Large intestine (tissue), 12 donors: ENCODE measurements around the gene PARL. TPM values are rescaled to one million over a fixed set of nuclear protein-coding genes. Genes with fewer than 3 reads are reported as not detected.

Source experiments
- DNase-seq, 2 donors: peaks; one replicate each; pipeline versions ENCODE4 v3.0.0 to v3.0.0-alpha.2; 2013
- H3K27ac ChIP-seq: one replicate; pipeline ENCODE4 v1.5.1; 2013; ENCODE audit warnings: low read length
- H3K27me3 ChIP-seq: 2 replicates; pipeline ENCODE4 v1.6.1; 2013; ENCODE audit warnings: low read length; ENCODE audit not compliant: control insufficient read depth, insufficient read depth
- H3K36me3 ChIP-seq: 2 replicates; pipeline ENCODE4 v1.6.1; 2013; ENCODE audit warnings: low read length; ENCODE audit not compliant: control insufficient read depth, insufficient read depth
- H3K4me1 ChIP-seq: one replicate; pipeline ENCODE4 v1.6.1; 2013; ENCODE audit warnings: low read length; ENCODE audit not compliant: control insufficient read depth, insufficient read depth
- H3K4me3 ChIP-seq: one replicate; pipeline ENCODE4 v1.5.1; 2013; ENCODE audit warnings: low read length
- H3K9me3 ChIP-seq: one replicate; pipeline ENCODE4 v1.6.1; 2013; ENCODE audit warnings: mild to moderate bottlenecking, low read depth, low read length, moderate library complexity; ENCODE audit not compliant: control insufficient read depth
- WGBS: methylation state at CpG from one replicate; pipeline ENCODE4 v1.1.5; 2013; ENCODE audit warnings: low lambda C conversion rate; ENCODE audit not compliant: insufficient coverage; 5-methylcytosine and 5-hydroxymethylcytosine counted together
- long read RNA-seq, 11 donors: transcript quantifications; one replicate each; lab custom pipeline, GENCODE V29; 2026
- polyA plus RNA-seq: library from polyadenylated mRNA; unstranded; fragments of 120-200 nt; gene quantifications from one replicate; pipeline ENCODE4 v1.2.1, GENCODE V29; 2013

PARL gene, protein sequence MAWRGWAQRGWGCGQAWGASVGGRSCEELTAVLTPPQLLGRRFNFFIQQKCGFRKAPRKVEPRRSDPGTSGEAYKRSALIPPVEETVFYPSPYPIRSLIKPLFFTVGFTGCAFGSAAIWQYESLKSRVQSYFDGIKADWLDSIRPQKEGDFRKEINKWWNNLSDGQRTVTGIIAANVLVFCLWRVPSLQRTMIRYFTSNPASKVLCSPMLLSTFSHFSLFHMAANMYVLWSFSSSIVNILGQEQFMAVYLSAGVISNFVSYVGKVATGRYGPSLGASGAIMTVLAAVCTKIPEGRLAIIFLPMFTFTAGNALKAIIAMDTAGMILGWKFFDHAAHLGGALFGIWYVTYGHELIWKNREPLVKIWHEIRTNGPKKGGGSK
- polyA plus RNA-seq, result 42.1 TPM
- long read RNA-seq, donor 1, partial matches to known transcripts, result 0 of 5 reads
- long read RNA-seq, donor 1, other reads (novel, unspliced or antisense), result 0 of 5 reads
- long read RNA-seq, donor 2, transcript PARL-202 (10 exons, 1,414 nt), result major isoform, 15 of 22 reads
- long read RNA-seq, donor 2, transcript PARL-201 (9 exons, 1,240 nt), result minor isoform, 5 of 22 reads
- long read RNA-seq, donor 2, partial matches to known transcripts, result 0 of 22 reads
- long read RNA-seq, donor 2, other reads (novel, unspliced or antisense), result 0 of 22 reads
- long read RNA-seq, donor 3, result 0 reads
- long read RNA-seq, donor 4, partial matches to known transcripts, result 0 of 5 reads
- long read RNA-seq, donor 4, other reads (novel, unspliced or antisense), result 0 of 5 reads
- long read RNA-seq, donor 5, transcript PARL-202 (10 exons, 1,414 nt), result major isoform, 10 of 14 reads
- long read RNA-seq, donor 5, partial matches to known transcripts, result 0 of 14 reads
- long read RNA-seq, donor 5, other reads (novel, unspliced or antisense), result 0 of 14 reads
- long read RNA-seq, donor 6, transcript PARL-202 (10 exons, 1,414 nt), result major isoform, 17 of 28 reads
- long read RNA-seq, donor 6, partial matches to known transcripts, result 6 of 28 reads
- long read RNA-seq, donor 6, other reads (novel, unspliced or antisense), result 0 of 28 reads
- long read RNA-seq, donor 7, partial matches to known transcripts, result 0 of 5 reads
- long read RNA-seq, donor 7, other reads (novel, unspliced or antisense), result 0 of 5 reads
- long read RNA-seq, donor 8, transcript PARL-202 (10 exons, 1,414 nt), result major isoform, 19 of 30 reads
- long read RNA-seq, donor 8, partial matches to known transcripts, result 6 of 30 reads
- long read RNA-seq, donor 8, other reads (novel, unspliced or antisense), result 0 of 30 reads
- long read RNA-seq, donor 9, transcript PARL-202 (10 exons, 1,414 nt), result major isoform, 10 of 14 reads
- long read RNA-seq, donor 9, partial matches to known transcripts, result 0 of 14 reads
- long read RNA-seq, donor 9, other reads (novel, unspliced or antisense), result 0 of 14 reads
- long read RNA-seq, donor 10, transcript PARL-201 (9 exons, 1,240 nt), result minor isoform, 5 of 23 reads
- long read RNA-seq, donor 10, transcript PARL-202 (10 exons, 1,414 nt), result major isoform, 17 of 23 reads
- long read RNA-seq, donor 10, partial matches to known transcripts, result 0 of 23 reads
- long read RNA-seq, donor 10, other reads (novel, unspliced or antisense), result 0 of 23 reads
- long read RNA-seq, donor 11, transcript PARL-202 (10 exons, 1,414 nt), result major isoform, 14 of 16 reads
- long read RNA-seq, donor 11, partial matches to known transcripts, result 0 of 16 reads
- long read RNA-seq, donor 11, other reads (novel, unspliced or antisense), result 0 of 16 reads

GRCh38 chr3:183884427-183885296 is at the start of gene PARL:
Gene PARL, minus strand, starts transcription at chr3:183884880. Its CDS starts 34 bp downstream, at chr3:183884846.
- Histone ChIP-seq H3K9me3 (no peaks in the 10 kb centered on the region), H3K27me3 (peaks cover 3% of the 10 kb centered on the region), H3K36me3 (no peaks in the 10 kb centered on the region), H3K4me1 (no peaks in the 10 kb centered on the region), H3K4me3 (peak within 1 kb of the TSS; percentile 90), H3K27ac (peak within 1 kb of the TSS; percentile 77)
- DNase-seq, result peak; percentile 93 to 94
- no CpG with 5 or more reads among the region's 63 CpGs for WGBS

- Histone ChIP-seq H3K4me1 (peaks cover 6% of the 10 kb centered on the region), H3K9me3 (no peaks in the 10 kb centered on the region), H3K27ac (no peak overlapping the region), H3K36me3 (peaks cover 17% of the 10 kb centered on the region), H3K27me3 (no peaks in the 10 kb centered on the region), H3K4me3 (no peak overlapping the region)
- no peak for DNase-seq
- WGBS, result 60% methylated on average over 1 of the region's 3 CpGs
Observed at GRCh38 chr3:183933160-183933559, 48.5 kb upstream of the PARL start.

DNA sequence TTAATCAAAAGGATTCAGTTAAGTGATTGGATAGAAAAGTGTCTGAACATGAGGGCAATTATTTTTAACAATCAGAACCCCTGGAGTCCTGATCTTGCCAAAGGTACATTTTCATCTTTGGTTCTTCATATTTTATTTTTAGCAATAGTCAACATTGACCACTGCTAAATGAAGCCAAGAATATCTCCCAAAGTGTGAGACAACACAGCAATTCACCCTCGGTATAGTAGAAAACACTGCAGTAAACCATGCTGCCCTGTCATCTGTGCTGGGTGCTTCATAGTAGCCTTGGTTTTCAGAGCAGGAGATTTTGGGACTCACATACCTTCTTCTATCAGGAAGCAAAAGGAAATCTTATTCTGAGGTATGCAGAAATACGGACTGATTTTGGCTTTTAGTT is 47.2 kb upstream of the PARL start:
- no peaks in the 10 kb centered on the region for H3K9me3 ChIP-seq
- DNase-seq, result no peak
- H3K4me3 ChIP-seq, result no peak overlapping the region
- peaks cover 6% of the 10 kb centered on the region for H3K4me1 ChIP-seq
- WGBS, result 86% methylated on average over 1 of the region's 2 CpGs
- no peaks in the 10 kb centered on the region for H3K27me3 ChIP-seq
- H3K27ac ChIP-seq, result no peak overlapping the region
- peaks cover 11% of the 10 kb centered on the region for H3K36me3 ChIP-seq

DNA sequence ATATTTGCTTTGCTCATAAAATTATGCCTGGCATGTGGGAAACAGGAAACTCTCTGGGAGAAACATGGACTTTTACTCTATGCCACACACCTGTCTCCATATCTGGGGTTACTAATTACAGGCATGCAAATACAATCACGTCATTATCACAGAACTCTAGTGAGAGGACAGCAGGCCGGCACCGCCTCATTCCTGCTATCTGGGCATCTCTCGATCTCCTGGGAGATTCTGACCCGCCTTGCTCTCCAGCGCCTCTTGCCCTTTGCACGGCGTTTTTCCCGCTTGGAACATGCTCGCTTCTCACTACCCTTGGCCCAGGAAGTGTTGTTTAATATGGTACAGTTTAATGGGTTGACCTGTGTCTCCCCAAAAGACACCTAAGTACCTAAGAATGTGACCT is 45.4 kb upstream of the PARL start:
- no CpG with 5 or more reads among the region's 10 CpGs for WGBS
- H3K4me1 ChIP-seq, result peaks cover 6% of the 10 kb centered on the region
- H3K27me3 ChIP-seq, result no peaks in the 10 kb centered on the region
- peak overlapping the region; percentile 69 for H3K27ac ChIP-seq
- H3K4me3 ChIP-seq, result no peak overlapping the region
- peak; percentile 75 to 89 for DNase-seq
- H3K36me3 ChIP-seq, result peaks cover 12% of the 10 kb centered on the region
- H3K9me3 ChIP-seq, result no peaks in the 10 kb centered on the region

DNA sequence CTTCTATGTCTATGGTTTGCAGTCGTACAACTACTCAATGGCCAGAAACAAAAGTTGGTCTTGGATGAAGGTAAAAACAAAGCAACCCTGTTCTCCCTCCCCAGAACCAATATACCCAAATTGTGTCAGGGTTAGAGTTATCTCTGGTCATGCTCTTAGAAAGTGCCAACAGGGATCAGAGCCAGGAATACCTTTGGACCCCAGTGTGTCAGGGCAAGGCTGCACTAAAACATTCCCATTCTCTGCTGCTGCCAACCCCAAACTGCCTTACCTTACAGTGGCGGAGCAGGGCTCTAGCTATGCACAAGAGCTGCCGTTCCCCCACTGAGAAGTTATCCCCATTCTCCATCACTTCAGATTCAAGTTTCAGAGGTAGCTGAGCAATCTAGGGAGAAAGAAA is 42.4 kb upstream of the PARL start:
- no peak overlapping the region for H3K4me3 ChIP-seq
- H3K9me3 ChIP-seq, result no peaks in the 10 kb centered on the region
- no peaks in the 10 kb centered on the region for H3K27me3 ChIP-seq
- H3K36me3 ChIP-seq, result peaks cover 18% of the 10 kb centered on the region
- no CpG with 5 or more reads among the region's 3 CpGs for WGBS
- H3K27ac ChIP-seq, result no peak overlapping the region
- no peak for DNase-seq
- H3K4me1 ChIP-seq, result peaks cover 6% of the 10 kb centered on the region

GRCh38 chr3:183924956-183925355 is 40.3 kb upstream of the PARL start:
- H3K4me1 ChIP-seq, result peaks cover 6% of the 10 kb centered on the region
- H3K27me3 ChIP-seq, result no peaks in the 10 kb centered on the region
- WGBS, result no CpG with 5 or more reads among the region's 7 CpGs
- no peaks in the 10 kb centered on the region for H3K9me3 ChIP-seq
- no peak overlapping the region for H3K4me3 ChIP-seq
- DNase-seq, result no peak
- no peak overlapping the region for H3K27ac ChIP-seq
- H3K36me3 ChIP-seq, result peaks cover 26% of the 10 kb centered on the region

- no peaks in the 10 kb centered on the region for H3K9me3 ChIP-seq
- no peaks in the 10 kb centered on the region for H3K27me3 ChIP-seq
- WGBS, result no CpG with 5 or more reads among the region's 3 CpGs
- no peak overlapping the region for H3K4me3 ChIP-seq
- H3K36me3 ChIP-seq, result peaks cover 26% of the 10 kb centered on the region
- no peak for DNase-seq
- H3K4me1 ChIP-seq, result peaks cover 2% of the 10 kb centered on the region
- no peak overlapping the region for H3K27ac ChIP-seq
Observed at GRCh38 chr3:183924543-183924942, 39.9 kb upstream of the PARL start.

- Histone ChIP-seq H3K9me3 (no peaks in the 10 kb centered on the region), H3K4me3 (no peak overlapping the region), H3K27me3 (no peaks in the 10 kb centered on the region), H3K27ac (no peak overlapping the region), H3K36me3 (peaks cover 22% of the 10 kb centered on the region), H3K4me1 (no peaks in the 10 kb centered on the region)
- no CpG with 5 or more reads among the region's 4 CpGs for WGBS
- DNase-seq, result no peak
Observed at GRCh38 chr3:183922421-183922820, 37.7 kb upstream of the PARL start.

DNA sequence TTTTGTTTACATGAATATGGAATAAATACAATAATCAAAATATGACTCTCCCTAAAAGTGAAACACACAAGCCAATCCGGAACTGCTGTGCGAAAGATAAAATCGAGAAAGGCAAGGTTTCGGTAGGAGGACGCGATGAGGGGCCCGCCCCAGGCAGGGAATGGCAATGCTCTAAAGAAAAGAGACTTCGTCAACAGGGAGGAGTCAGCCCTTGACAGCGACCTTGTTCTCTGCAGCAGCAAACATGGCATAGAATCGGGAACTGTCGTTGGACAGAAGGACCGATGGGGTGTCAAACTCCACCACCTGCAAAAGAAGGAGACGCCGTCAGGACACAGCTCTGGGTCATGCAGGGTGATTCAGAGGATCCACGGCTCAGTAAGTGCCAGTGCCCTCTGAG is 36.4 kb upstream of the PARL start:
- Histone ChIP-seq H3K4me1 (no peaks in the 10 kb centered on the region), H3K4me3 (no peak overlapping the region), H3K9me3 (no peaks in the 10 kb centered on the region), H3K27ac (no peak overlapping the region), H3K36me3 (peaks cover 19% of the 10 kb centered on the region), H3K27me3 (no peaks in the 10 kb centered on the region)
- no peak for DNase-seq
- WGBS, result 98% methylated on average over 6 of the region's 15 CpGs
